Left lung (tissue), 10 donors: Measurements from ENCODE around the gene KCNAB2. TPM values are rescaled to one million over a fixed set of nuclear protein-coding genes. Genes with fewer than 3 reads are reported as not detected.

Experiments used
- ATAC-seq: fragments of 200-7000 bp; cut with Tn5 transposase; one replicate; pipeline ENCODE4 v1.9.1; 2020; ENCODE audit warnings: moderate library complexity
- DNase-seq, 4 donors: peaks; one replicate each; pipeline ENCODE4 v3.0.0-alpha.2; 2013 to 2020
- H3K27ac ChIP-seq, 2 donors: fragments of 200-600 bp; sonication (generic) in 1 of 2; one replicate each; pipeline versions ENCODE4 v1.5.0 to v1.8.0; 2020 to 2021
- H3K27me3 ChIP-seq, 2 donors: fragments of 200-600 bp; sonication (generic) in 1 of 2; one replicate each; pipeline versions ENCODE4 v1.5.0 to v1.8.0; 2020 to 2021
- H3K36me3 ChIP-seq, 2 donors: fragments of 200-600 bp; sonication (generic) in 1 of 2; one replicate each; pipeline versions ENCODE4 v1.5.0 to v1.8.0; 2020 to 2021
- H3K4me1 ChIP-seq, 2 donors: fragments of 200-600 bp; one replicate each; pipeline ENCODE4 v1.8.0; 2021
- H3K4me3 ChIP-seq, 2 donors: fragments of 200-600 bp; sonication (generic) in 1 of 2; one replicate each; pipeline versions ENCODE4 v1.5.0 to v1.8.0; 2020 to 2021; ENCODE audit warnings: mild to moderate bottlenecking in 1 of 2
- H3K9me3 ChIP-seq, 2 donors: fragments of 200-600 bp; sonication (generic) in 1 of 2; one replicate each; pipeline versions ENCODE4 v1.5.0 to v1.8.0; 2020 to 2021
- intact Hi-C, 2 donors: fragments of 100-400 bp; cut with DNase I; formaldehyde crosslinking; loops; one replicate each; pipeline versions ENCODE4 v1.11.2 to v1.14.2; 2022
- polyA plus RNA-seq, 6 donors: library from polyadenylated mRNA; unstranded; fragments of 120-200 nt; gene quantifications; one replicate each; pipeline ENCODE4 v1.2.1, GENCODE V29; 2013; ENCODE audit not compliant: insufficient read length in 6 of 6
- total RNA-seq, 2 donors: library from RNA; stranded (reverse); fragmentation: NEBNext Ultra II Directional; extraction: Animal tissue kit (Norgen Biotek cat#: 25700); gene quantifications; one replicate each; pipeline ENCODE4 v1.2.1, GENCODE V29; 2021
- TF ChIP-seq, protein P1 (sequence below), 2 donors: fragments of 200-600 bp; sonication (generic) in 1 of 2; IDR thresholded peaks; one replicate each; pipeline versions ENCODE4 v1.5.0 to v1.8.0; 2021; ENCODE audit warnings: antibody characterized with exemption in 2 of 2
- donor health status: DM: no; HTN: yes; CAD: no.
- donor health status: DM: no; HTN: no; CAD: no.

Gene KCNAB2
- total and polyA plus RNA-seq, 8 donors: 5.6 to 82.5 (median 6.7) TPM

DNA sequence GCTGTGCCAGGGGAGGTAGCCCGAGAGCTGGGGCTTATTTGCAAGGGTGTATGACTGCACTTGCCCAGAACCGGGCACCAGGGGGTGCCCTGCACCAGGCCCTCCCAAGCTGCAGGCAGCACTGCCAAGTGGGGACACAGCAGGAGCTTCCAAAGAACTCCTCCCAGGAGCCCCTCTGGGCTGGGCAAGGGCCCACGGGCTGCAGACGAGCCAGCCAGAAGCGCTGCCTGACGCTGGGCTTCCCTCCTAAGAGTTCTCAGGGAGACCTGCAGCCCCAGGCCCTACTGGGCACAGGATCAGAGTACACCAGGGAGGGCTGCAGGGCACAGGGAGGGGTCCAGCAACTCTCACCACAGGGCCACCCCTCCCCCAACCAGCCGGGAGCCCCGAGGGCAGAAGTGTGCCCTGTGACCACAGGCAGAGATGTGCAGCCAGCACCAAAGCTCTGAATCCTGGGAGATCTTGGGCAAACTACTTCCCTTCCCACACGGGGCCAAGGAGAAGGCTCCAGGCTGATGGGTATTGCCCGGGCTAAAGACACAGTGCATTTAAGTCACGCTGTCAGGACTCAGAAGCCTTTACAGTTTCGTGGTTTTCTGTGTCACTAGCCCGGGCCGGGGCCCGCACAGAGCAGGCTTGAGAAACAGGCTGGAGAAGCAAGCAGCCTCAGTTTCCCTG is 63.4 kb downstream of the KCNAB2 start:
- TF ChIP-seq, protein P1, sequence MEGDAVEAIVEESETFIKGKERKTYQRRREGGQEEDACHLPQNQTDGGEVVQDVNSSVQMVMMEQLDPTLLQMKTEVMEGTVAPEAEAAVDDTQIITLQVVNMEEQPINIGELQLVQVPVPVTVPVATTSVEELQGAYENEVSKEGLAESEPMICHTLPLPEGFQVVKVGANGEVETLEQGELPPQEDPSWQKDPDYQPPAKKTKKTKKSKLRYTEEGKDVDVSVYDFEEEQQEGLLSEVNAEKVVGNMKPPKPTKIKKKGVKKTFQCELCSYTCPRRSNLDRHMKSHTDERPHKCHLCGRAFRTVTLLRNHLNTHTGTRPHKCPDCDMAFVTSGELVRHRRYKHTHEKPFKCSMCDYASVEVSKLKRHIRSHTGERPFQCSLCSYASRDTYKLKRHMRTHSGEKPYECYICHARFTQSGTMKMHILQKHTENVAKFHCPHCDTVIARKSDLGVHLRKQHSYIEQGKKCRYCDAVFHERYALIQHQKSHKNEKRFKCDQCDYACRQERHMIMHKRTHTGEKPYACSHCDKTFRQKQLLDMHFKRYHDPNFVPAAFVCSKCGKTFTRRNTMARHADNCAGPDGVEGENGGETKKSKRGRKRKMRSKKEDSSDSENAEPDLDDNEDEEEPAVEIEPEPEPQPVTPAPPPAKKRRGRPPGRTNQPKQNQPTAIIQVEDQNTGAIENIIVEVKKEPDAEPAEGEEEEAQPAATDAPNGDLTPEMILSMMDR (IDR thresholded peaks at IDR 0.05): peak in 1 of 2 donors; percentile 40
- ATAC-seq: peak; percentile 83
- Histone ChIP-seq H3K4me3 (no peak overlapping the region), H3K27ac (no peak overlapping the region), H3K27me3 (peaks cover 0 to 80% of the 10 kb centered on the region in 2 donors), H3K36me3 (no peaks in the 10 kb centered on the region), H3K4me1 (no peaks in the 10 kb centered on the region), H3K9me3 (no peaks in the 10 kb centered on the region)
- peak in 2 of 4 donors; percentile 26 to 78 for DNase-seq
- intact Hi-C loops: no loop called here

DNA sequence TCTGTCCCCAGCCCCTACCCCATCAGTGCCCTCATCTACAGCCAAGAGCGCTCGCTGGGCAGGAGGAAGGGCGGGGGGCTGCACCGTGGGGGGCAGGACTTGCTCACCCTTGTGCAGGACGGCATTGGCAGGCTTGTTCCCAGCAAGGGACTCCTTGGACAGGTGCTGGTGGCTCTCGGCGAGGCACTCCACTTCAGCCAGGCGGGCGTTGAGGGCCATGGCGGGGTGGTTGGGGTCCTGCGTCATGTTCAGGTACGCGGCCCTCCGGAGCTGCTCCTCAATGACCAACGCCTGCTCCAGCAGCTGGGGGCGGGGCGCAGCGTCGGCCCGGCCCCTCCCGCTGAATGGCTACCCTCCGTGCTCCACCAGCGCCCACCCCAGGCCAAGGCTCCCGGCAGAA is 64.0 kb downstream of the KCNAB2 start:
- TF ChIP-seq, protein P1 (IDR thresholded peaks at IDR 0.05): no peak

DNA sequence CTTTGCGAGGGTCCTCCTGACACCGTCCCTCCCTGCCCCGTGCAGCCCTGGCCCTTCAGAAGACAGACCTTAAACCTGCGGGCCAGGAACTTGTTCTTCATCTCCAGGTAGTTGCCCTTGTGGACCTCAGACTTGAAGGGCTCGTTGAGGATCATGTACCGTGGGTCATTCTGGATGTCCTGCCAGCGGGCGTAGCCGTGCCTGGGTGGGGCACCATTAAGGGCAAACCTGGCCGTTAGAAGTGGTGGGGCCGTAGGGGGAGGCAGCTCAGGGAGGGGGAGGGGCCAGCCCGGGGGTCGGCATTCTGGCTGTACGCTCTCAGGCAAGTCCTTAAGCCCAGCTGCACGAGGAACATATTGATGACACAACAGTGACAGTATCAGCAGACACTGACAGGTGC is 64.6 kb downstream of the KCNAB2 start:
- DNase-seq (peak in 1 of 4 donors; percentile 46), ATAC-seq (no peak)
- Histone ChIP-seq H3K27me3 (peaks cover 0 to 68% of the 10 kb centered on the region in 2 donors), H3K9me3 (no peaks in the 10 kb centered on the region), H3K4me3 (no peak overlapping the region), H3K36me3 (no peaks in the 10 kb centered on the region), H3K4me1 (no peaks in the 10 kb centered on the region), H3K27ac (no peak overlapping the region)
- TF ChIP-seq, protein P1 (IDR thresholded peaks at IDR 0.05): no peak
- intact Hi-C loops: no loop called here

More for the DNA sequence above, 64.0 kb downstream of the KCNAB2 start:
- DNase-seq (peak in 1 of 4 donors; percentile 75), ATAC-seq (no peak)
- intact Hi-C loops: no loop called here
- peaks cover 0 to 74% of the 10 kb centered on the region in 2 donors for H3K27me3 ChIP-seq
- H3K4me3 ChIP-seq: no peak overlapping the region
- H3K27ac ChIP-seq: no peak overlapping the region
- H3K36me3 ChIP-seq: no peaks in the 10 kb centered on the region
- no peaks in the 10 kb centered on the region for H3K4me1 ChIP-seq
- H3K9me3 ChIP-seq: no peaks in the 10 kb centered on the region

DNA sequence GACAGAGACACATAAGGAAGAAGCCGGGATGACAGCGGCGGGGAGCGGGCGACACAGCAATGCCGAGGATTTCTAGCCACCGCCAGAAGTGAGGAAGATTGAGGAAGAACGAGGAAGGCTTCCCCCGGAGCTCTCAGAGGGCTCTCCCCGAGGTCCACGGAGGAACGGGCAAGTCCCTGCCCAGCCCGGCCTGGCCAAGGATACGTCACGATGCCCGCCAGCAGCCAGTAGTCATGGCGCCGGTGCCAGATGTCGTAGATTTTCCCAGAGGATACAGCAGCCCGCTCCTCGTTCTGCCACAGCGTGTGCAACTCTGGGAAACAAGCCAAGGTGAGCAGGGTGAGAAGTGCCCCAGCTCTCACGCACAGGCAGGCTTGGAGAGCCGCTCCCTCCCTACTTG is 65.9 kb downstream of the KCNAB2 start:
- Histone ChIP-seq H3K4me1 (no peaks in the 10 kb centered on the region), H3K36me3 (no peaks in the 10 kb centered on the region), H3K27ac (no peak overlapping the region), H3K4me3 (no peak overlapping the region), H3K27me3 (peaks cover 0 to 55% of the 10 kb centered on the region in 2 donors), H3K9me3 (no peaks in the 10 kb centered on the region)
- intact Hi-C loops: no loop called here
- peak in 1 of 4 donors; percentile 58 for DNase-seq
- TF ChIP-seq, protein P1 (IDR thresholded peaks at IDR 0.05): no peak
- no peak for ATAC-seq

DNA sequence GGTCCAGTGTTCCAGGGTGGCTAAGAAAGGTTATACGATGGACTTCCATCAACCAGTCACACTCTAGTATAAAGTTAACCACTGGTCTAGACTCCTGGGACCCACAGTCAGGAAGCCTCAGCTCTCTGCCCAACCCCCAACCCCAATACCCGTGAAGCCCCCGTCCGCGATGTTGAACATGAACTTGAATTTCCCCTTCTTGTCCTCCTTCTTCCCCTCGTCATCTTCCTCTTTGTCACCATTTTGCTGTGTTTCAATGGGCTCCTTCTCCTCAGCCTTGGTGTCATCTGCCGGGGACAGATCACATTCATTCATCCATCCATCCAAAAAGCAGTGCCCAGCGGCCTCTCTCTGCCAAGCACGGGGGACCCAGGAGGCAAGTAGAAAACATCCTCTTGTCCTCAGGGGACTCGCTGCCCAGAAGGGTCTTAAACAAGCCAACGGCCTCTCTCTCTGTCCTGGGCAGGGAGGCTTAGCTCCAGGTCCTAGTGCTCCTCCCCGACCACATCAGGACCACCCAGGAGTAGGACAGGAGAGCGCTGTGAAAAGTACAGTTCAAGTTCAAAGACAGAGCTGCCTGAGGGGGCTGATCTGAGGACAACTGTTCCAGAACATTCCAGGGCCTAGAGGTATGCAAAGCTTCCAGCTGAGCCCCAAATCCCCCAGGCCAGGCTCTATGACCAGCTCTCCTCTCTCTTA is 66.5 kb downstream of the KCNAB2 start:
- intact Hi-C loops: no loop called here
- TF ChIP-seq, protein P1 (IDR thresholded peaks at IDR 0.05): no peak
- peaks cover 0 to 55% of the 10 kb centered on the region in 2 donors for H3K27me3 ChIP-seq
- peaks cover 0 to 4% of the 10 kb centered on the region in 2 donors for H3K9me3 ChIP-seq
- no peak overlapping the region for H3K4me3 ChIP-seq
- no peaks in the 10 kb centered on the region for H3K36me3 ChIP-seq
- no peak overlapping the region for H3K27ac ChIP-seq
- ATAC-seq (no peak), DNase-seq (peak in 1 of 4 donors; percentile 20)
- no peaks in the 10 kb centered on the region for H3K4me1 ChIP-seq
